ENCODE measurements around the gene NEXN. TPM values are rescaled to one million over a fixed set of nuclear protein-coding genes. Genes with fewer than 3 reads are reported as not detected.

The NEXN gene
- polyA plus RNA-seq, 1 of the 3 experiments (the other 2 are of a cell fraction), result 3.6 TPM

DNA sequence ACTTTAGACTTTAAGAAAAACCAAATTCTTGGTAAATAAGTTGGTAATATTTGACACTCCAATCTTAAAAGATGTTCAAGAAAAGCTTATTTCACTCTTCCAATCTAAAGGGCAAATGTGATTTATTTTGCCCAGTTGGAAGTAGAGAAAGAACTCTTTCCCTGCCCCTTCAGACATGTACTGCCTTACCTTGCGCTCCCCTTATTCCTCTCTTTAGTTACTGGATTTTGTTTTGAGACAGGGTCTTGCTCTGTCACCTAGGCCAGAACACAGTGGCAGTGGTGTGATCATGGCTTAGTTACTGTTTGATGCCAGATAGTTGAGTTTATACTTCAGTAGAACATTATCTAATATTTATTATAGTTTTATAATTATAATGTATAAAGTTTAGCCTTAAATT is 62.9 kb downstream of the NEXN start (continued):
- TF ChIP-seq GABPA (IDR thresholded peaks at IDR 0.05; ENCODE audit: low read depth) (no peak), USF1 (IDR thresholded peaks at IDR 0.05; ENCODE audit: borderline replicate concordance, low read depth) (no peak), CTCF (IDR thresholded peaks at IDR 0.05) (no peak), FOXM1 (IDR thresholded peaks at IDR 0.05; ENCODE audit: low read depth) (no peak), RAD21 (IDR thresholded peaks at IDR 0.05; ENCODE audit: low read length) (no peak), FOSL2 (IDR thresholded peaks at IDR 0.05; ENCODE audit: borderline replicate concordance, low read depth) (no peak), EZH2phosphoT487 (IDR thresholded peaks at IDR 0.05; ENCODE audit: borderline replicate concordance, low read depth) (no peak)

DNA sequence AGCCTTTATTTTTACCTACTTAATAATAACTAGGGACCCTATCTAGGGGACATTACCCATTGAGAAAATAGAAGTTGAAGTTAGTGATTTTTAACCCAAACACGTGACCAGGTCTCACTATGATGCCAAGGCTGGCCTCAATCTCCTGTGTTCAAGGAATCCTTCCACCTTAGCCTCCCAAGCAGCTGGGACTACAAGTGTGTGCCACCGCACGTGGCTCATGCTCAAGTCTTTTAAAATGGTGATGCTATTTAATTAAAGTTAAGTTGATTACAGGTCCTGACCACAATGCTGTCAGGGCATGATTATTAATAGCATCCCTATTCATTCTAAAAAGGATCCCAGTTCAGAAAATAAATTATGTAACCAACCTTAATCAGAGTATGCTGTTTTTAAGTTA is 65.5 kb downstream of the NEXN start:
- Histone ChIP-seq H3K4me3 (ENCODE audit: low read depth in 2 of 2, low read length in 1 of 2) (no peak overlapping the region), H3K9me2 (no peaks in the 10 kb centered on the region), H3K36me3 (replicated peaks in 1 of 2; ENCODE audit: control insufficient read depth in 1 of 2, insufficient read depth in 2 of 2, low read length in 1 of 2) (peaks cover 94 to 95% of the 10 kb centered on the region in 2 experiments), H2AFZ (ENCODE audit: low read depth) (no peak overlapping the region), H3K27me3 (ENCODE audit: insufficient read depth) (no peaks in the 10 kb centered on the region), H4K20me1 (ENCODE audit: insufficient read depth) (peaks cover 5% of the 10 kb centered on the region), H3K27ac (ENCODE audit: low read depth in 2 of 2, low read length in 1 of 2) (peak overlapping the region in 1 of 2 experiments; percentile 9; a peak in 1 of 4 replicates), H3K4me2 (no peak overlapping the region), H3F3A (replicated peaks; ENCODE audit: insufficient read depth) (peaks cover 46% of the 10 kb centered on the region), H3K9ac (no peak overlapping the region), H3K79me2 (ENCODE audit: insufficient read depth) (peaks cover 72% of the 10 kb centered on the region), H3K9me3 (no peaks in the 10 kb centered on the region), H3K4me1 (ENCODE audit: control insufficient read depth in 1 of 2, insufficient read depth in 2 of 2, low read depth in 1 of 2, low read length in 1 of 2) (peaks cover 3 to 6% of the 10 kb centered on the region in 2 experiments; a peak in 3 of 4 replicates)
- 100% methylated on average over 3 of the region's 3 CpGs for WGBS (ENCODE audit: low lambda C conversion rate)
- DNase-seq, result no peak
- ChIA-PET CTCF (no interaction called here), POLR2A (no interaction called here)
- TF ChIP-seq, protein P1, sequence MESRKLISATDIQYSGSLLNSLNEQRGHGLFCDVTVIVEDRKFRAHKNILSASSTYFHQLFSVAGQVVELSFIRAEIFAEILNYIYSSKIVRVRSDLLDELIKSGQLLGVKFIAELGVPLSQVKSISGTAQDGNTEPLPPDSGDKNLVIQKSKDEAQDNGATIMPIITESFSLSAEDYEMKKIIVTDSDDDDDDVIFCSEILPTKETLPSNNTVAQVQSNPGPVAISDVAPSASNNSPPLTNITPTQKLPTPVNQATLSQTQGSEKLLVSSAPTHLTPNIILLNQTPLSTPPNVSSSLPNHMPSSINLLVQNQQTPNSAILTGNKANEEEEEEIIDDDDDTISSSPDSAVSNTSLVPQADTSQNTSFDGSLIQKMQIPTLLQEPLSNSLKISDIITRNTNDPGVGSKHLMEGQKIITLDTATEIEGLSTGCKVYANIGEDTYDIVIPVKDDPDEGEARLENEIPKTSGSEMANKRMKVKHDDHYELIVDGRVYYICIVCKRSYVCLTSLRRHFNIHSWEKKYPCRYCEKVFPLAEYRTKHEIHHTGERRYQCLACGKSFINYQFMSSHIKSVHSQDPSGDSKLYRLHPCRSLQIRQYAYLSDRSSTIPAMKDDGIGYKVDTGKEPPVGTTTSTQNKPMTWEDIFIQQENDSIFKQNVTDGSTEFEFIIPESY (IDR thresholded peaks at IDR 0.05; ENCODE audit: borderline replicate concordance, low read depth), result no peak
- TF ChIP-seq NRF1 (IDR thresholded peaks at IDR 0.05; ENCODE audit: low read depth, low read length), result no peak
- no peak for TF ChIP-seq CTCF (IDR thresholded peaks at IDR 0.05)
- TF ChIP-seq GABPA (IDR thresholded peaks at IDR 0.05; ENCODE audit: low read depth), result no peak
- TF ChIP-seq FOXJ3 (CRISPR knock-in tag; IDR thresholded peaks at IDR 0.05), result no peak
- no peak for TF ChIP-seq USF1 (IDR thresholded peaks at IDR 0.05; ENCODE audit: borderline replicate concordance, low read depth)
- TF ChIP-seq, protein P2, sequence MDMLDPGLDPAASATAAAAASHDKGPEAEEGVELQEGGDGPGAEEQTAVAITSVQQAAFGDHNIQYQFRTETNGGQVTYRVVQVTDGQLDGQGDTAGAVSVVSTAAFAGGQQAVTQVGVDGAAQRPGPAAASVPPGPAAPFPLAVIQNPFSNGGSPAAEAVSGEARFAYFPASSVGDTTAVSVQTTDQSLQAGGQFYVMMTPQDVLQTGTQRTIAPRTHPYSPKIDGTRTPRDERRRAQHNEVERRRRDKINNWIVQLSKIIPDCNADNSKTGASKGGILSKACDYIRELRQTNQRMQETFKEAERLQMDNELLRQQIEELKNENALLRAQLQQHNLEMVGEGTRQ (IDR thresholded peaks at IDR 0.05; ENCODE audit: borderline replicate concordance, low read depth, low read length), result no peak
- no peak for TF ChIP-seq IRF3 (IDR thresholded peaks at IDR 0.05; ENCODE audit: low read depth, low read length)
- TF ChIP-seq RXRA (IDR thresholded peaks at IDR 0.05; ENCODE audit: borderline replicate concordance, low read depth), result no peak
- no peak for TF ChIP-seq MEF2A (IDR thresholded peaks at IDR 0.05; ENCODE audit: borderline replicate concordance, low read depth)
- no peak for TF ChIP-seq TEAD4 (IDR thresholded peaks at IDR 0.05; ENCODE audit: borderline replicate concordance, insufficient read depth)
